ENCODE results near the gene OTULIN.

The OTULIN gene

DNA sequence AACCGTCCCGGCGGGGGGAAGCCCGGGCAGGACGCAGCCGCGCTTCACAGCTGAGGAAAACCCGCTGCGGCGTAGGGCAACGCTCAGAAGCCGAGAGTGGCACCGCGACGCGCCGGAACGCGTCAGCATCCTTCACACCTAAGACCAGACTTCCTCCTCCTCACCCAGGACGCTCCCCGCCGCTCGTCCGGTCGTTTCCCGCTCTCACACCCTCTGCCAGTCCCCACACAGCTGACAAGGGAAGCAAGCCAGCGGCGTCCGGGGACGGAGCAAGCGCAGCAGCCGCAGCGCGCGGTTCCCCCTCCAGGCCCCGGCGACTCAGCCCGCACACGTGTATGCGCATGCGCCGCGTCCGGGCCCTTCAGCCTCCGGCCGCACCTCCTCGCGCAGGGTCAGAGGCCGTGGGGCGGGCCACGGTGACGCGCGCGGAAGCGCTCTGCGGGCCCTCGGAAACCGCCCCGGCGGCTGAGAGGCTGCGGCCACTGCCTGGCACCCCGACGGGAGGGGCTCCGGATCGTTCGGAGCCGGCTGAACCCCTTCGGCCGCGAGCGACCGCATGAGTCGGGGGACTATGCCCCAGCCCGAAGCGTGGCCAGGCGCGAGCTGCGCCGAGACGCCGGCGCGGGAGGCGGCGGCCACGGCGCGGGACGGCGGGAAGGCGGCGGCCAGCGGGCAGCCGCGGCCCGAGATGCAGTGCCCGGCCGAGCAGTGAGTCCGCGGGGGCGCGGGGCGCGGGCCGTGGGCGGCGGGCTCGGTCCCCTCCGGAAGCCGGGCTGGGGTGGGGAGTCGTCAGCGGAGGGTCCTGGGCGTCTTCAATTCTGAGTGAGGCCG, at the start of gene OTULIN:
Gene OTULIN, plus strand, starts transcription at position 449 of the 831 bp plus-strand sequence. Its CDS starts 108 bp downstream, at position 557.
- peak; percentile 95 for DNase-seq

DNA sequence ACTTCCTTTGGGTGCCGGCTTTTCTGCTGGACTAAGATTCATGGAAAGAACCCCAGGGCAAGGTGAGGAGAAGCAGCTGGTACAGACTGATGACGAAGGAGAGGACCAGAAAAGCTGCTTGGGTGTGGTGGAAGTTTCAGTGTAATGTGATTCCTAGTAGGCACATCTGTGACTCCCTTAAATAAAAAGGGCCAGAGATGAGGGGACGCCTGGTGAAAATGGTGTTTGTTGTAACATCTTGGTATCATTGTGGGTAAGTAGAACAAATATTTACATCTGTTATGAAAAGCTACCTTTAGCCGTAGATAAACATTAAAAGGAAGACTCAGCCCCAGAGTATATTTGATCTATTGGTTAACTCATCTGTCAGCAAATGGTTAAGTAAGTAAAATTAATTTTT, 49.2 kb upstream of the OTULIN start:
- DNase-seq: no peak

GRCh38 chr5:14617441-14617840, 47.1 kb upstream of the OTULIN start:
- no peak for DNase-seq

DNA sequence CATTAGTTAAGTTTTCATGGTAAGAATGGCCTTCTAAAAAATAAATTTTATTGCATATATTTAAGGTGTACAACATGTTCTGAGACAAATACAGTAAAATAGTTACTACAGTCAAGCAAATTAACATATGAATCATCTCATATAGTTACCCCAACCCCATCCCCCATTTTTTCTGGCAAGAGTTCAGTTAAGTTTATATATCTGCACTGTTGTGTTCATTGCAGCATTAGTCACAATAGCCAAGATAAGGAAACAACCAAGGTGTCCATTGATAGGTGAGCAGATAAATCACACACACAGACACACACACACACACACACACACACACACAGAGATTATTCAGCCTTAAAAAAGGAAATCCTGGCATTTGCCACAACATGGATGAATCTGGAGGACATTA, 37.2 kb upstream of the OTULIN start:
- no peak for DNase-seq

- DNase-seq: peak; percentile 73
These were observed 36.2 kb upstream of the OTULIN start for GRCh38 chr5:14628346-14628745.

- DNase-seq: no peak
These were observed 33.8 kb upstream of the OTULIN start for GRCh38 chr5:14630671-14631070.

DNA sequence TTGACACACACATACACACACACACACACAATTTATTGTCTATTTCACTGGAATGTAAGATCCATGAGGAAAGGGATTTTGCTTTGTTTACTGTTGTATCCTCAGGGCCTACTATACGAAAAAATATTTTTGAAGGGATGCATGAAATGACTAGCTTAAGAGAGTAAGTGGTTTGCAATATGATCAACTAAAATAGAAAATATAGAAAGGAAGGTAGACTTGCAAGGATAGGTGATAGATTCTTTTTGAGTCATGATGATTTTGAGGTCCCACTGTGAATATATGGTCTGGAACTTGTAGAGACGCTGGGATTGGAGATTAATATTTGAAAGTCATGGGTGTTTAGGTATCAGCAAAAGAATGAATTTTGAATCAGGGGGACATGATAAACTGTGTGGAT, 28.9 kb upstream of the OTULIN start:
- DNase-seq: no peak

DNA sequence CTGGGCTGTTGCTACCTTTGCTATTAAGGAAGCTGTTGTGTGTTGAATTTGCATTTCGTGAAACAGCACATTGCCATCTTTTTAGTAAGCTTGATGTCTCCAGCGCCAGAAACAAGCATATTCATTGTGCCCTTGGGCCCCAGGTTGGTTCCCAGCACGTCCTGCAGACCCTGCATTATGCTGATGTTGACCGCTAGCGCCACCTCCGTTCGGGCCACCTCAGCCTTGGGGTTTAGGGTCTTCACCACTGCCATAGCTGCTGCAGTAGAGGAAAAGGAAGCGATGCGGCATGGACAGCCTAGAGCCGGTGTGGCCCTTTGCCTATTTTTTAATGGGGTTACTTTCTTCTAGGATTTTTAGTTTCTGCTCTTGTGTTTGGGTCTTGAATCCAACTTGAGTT, 23.8 kb upstream of the OTULIN start:
- DNase-seq: no peak

GRCh38 chr5:14644623-14645237, 19.8 kb upstream of the OTULIN start:
- no peak for DNase-seq

- DNase-seq: no peak
These were observed 14.5 kb upstream of the OTULIN start for GRCh38 chr5:14650052-14650451.

GRCh38 chr5:14655146-14655741, 9.3 kb upstream of the OTULIN start:
- DNase-seq: no peak

DNA sequence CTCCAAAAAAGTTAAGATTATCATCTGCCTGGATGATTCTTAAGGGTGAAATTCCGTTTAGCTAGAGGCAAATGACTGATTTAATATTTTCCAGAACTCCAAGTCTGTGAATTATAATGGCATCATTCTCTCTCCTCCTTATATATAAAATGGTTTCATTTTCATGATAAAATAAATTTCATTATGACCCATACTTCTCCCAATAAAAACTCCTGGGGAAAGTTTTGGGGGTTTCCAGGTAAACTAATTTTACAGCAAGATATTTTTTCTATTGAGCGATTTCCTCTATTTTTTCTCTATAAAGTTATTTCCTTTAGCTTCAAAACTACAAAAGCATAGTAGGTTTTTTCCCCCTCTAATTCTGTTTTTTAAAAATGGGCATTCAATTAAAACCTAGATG, 7.6 kb upstream of the OTULIN start:
- no peak for DNase-seq

GRCh38 chr5:14659821-14660607, 4.5 kb upstream of the OTULIN start:
- DNase-seq: no peak

- no peak for DNase-seq
These were observed 3.7 kb upstream of the OTULIN start for GRCh38 chr5:14660833-14661232.

GRCh38 chr5:14662721-14663260, 1.7 kb upstream of the OTULIN start:
- DNase-seq: no peak

- no peak for DNase-seq
These were observed 716 bp upstream of the OTULIN start for GRCh38 chr5:14663734-14664269.

- DNase-seq: no peak
These were observed 744 bp downstream of the OTULIN start for GRCh38 chr5:14665101-14665822.

DNA sequence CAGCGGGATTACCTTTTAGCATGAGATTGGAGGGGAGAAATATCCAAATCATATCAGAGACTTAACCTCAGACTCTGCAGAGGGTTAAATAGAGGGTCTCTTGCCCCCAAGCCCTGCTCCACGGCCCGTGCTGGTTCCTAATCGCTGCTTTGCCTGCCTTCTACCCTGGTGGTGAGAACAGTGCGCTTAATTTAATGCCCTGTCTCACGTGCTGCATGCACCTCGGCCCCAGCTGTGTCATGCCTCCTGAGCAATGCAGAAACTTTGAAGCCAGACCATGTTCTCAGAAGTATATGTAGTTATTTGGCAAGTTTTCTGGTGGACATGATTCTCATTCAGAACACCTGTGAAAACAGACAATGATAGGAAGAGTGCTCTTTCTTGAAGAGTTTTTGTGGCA, 1.4 kb downstream of the OTULIN start:
- DNase-seq: no peak

GRCh38 chr5:14666357-14666756, 1.8 kb downstream of the OTULIN start:
- no peak for DNase-seq

GRCh38 chr5:14667290-14667689, 2.8 kb downstream of the OTULIN start:
- no peak for DNase-seq

GRCh38 chr5:14667770-14668169, 3.3 kb downstream of the OTULIN start:
- no peak for DNase-seq

DNA sequence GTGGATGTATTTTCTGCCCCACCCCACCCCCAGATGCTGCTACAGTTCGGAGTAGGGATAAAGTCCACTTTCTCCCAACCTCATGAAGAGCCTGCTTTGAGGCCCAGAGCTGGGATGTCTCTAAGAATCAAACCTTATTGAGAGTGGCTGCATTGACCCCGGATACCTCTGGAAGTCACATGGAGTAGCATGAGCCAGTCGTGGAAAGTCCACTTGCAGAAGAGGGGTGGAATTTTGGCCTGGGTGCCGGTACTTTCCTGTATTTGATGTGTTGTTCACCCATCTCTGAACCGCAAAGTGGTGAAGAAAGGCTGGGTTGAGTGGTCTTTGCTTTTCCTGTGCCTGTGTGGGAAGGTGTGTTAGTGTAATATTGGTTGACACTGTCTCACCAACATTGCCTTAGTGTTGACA, 3.7 kb downstream of the OTULIN start:
- no peak for DNase-seq

Measured in islet precursor cell (in vitro differentiated cells).